Skeletal muscle satellite cell (primary cell): ENCODE data around the gene MAP6.
"Not testable (repeated sequence)": the region's sequence is repeated elsewhere in the genome, so short reads cannot be mapped to it uniquely, and the experiment has no call there.

ENCODE experiments used
- H3K27me3 ChIP-seq: 2 replicates; pipeline ENCODE4 v1.7.0; 2013; ENCODE audit warnings: low read length; ENCODE audit not compliant: control insufficient read depth, insufficient read depth
- H3K36me3 ChIP-seq: 2 replicates; pipeline ENCODE4 v1.7.0; 2013; ENCODE audit warnings: mild to moderate bottlenecking, control low read depth, low read length; ENCODE audit not compliant: insufficient read depth
- H3K4me1 ChIP-seq: 2 replicates; pipeline ENCODE4 v1.7.0; 2013; ENCODE audit warnings: low read length; ENCODE audit not compliant: control insufficient read depth, insufficient read depth
- H3K4me2 ChIP-seq: 2 replicates; pipeline ENCODE4 v1.7.0; 2013; ENCODE audit warnings: mild to moderate bottlenecking, low read length
- H3K4me3 ChIP-seq: 2 replicates; pipeline ENCODE4 v1.7.0; 2013; ENCODE audit warnings: low read length
- H3K9ac ChIP-seq: 2 replicates; pipeline ENCODE4 v1.7.0; 2013; ENCODE audit warnings: mild to moderate bottlenecking, low read depth, low read length, moderate library complexity
- H3K9me3 ChIP-seq: replicated peaks from 2 replicates; pipeline ENCODE4 v1.7.0; 2013; ENCODE audit warnings: mild to moderate bottlenecking, control low read depth, low read length

MAP6 gene

DNA sequence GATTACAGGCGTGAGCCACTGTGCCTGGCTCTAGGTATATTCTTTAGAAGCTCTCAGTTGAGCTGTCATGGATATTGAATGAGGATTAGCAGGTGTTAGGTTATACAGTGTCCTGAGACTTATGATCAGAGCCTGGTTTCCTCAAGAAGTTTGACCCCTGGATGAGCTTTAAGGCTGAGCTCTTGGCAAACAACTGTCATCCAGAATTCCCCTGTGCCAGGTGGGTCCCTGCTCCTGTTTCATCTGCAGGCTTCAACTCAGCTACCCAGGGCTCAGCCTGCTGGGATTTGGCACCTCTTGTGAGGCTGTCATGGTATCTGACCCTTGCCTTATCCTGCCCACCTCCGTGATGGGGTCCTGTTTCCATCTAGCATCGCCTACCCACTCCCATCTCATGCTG lies 82.4 kb downstream of the MAP6 start:
- H3K9me3 ChIP-seq: no peaks in the 10 kb centered on the region
- no peaks in the 10 kb centered on the region for H3K36me3 ChIP-seq
- no peak overlapping the region for H3K4me2 ChIP-seq
- H3K9ac ChIP-seq: no peak overlapping the region
- no peak overlapping the region for H3K4me3 ChIP-seq
- H3K27me3 ChIP-seq: no peaks in the 10 kb centered on the region
- peaks cover 23% of the 10 kb centered on the region for H3K4me1 ChIP-seq

DNA sequence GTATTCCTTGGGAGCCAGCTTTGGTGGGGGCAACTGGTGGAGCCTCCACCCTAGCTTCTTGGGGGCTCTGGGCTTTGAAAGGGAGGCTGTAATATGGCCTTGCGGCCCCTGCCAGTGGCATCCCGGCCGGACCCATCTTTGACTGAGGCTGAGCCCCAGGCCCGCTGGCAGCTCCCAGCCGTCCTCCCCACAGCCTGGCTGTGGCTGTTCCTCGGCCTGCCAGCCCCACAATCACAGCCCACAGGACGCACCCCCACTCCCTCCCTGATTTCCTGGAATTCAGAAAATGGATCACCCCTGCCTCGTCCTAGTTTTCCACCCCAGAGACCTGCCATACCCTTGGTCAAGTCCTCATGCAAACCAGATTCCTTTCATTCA lies 83.6 kb downstream of the MAP6 start:
- peaks cover 23% of the 10 kb centered on the region for H3K4me1 ChIP-seq
- no peak overlapping the region for H3K9ac ChIP-seq
- no peaks in the 10 kb centered on the region for H3K36me3 ChIP-seq
- H3K9me3 ChIP-seq: no peaks in the 10 kb centered on the region
- no peaks in the 10 kb centered on the region for H3K27me3 ChIP-seq
- no peak overlapping the region for H3K4me2 ChIP-seq
- no peak overlapping the region for H3K4me3 ChIP-seq

- H3K4me3 ChIP-seq, H3K9me3 ChIP-seq, H3K9ac ChIP-seq, H3K27me3 ChIP-seq, H3K4me2 ChIP-seq, H3K36me3 ChIP-seq: not testable (repeated sequence)
- peaks cover 23% of the 10 kb centered on the region for H3K4me1 ChIP-seq
Measured at GRCh38 chr11:75584659-75585292, 84.1 kb downstream of the MAP6 start.

- Histone ChIP-seq H3K9ac (peak overlapping the region; percentile 98), H3K36me3 (no peaks in the 10 kb centered on the region), H3K9me3 (no peaks in the 10 kb centered on the region), H3K4me1 (peaks cover 23% of the 10 kb centered on the region), H3K4me3 (peak overlapping the region; percentile 69), H3K4me2 (peak overlapping the region; percentile 90), H3K27me3 (no peaks in the 10 kb centered on the region)
Measured at GRCh38 chr11:75583718-75584658, 84.8 kb downstream of the MAP6 start.

DNA sequence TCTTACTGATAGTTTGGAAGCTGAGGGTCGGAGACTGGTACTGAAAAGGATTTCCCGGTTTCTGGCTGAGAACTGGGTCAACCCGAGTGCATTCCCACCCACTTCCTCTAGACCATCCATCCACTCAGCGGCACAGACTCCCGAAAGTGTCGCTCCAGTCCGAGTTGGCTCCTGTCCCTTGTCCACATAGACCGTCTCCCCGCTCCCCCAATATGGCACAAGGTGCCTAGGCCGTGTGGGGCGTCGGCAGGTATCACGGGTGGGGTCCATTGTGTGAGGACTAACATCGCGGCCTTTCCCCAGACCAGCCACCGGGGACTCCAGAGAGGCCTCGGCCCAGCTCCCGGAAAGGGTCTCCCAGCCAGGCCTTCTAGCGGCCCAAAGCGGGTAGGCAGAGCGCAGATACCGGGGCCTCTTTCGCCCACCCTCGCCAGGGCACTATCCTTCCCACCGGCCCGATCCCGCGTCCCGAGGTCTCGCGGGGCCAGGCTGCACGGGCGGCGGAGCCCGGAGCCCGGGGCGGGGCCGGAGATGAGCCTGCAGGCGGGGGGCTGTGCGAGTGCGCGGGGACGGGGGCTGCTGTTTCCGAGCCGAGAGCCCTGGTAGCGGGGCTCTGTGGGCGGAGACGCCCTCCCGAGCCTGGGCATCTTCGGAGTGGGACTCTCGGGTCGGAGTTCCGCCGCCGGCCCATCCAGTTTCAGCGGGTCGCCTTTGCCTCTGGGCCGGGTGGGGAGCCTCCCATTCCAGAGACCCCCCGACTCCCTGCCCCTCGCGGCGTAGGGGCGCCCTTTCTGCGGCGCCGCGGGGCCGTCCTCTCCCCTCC lies 85.7 kb downstream of the MAP6 start:
- Histone ChIP-seq H3K4me2 (peak overlapping the region; percentile 90), H3K9me3 (no peaks in the 10 kb centered on the region), H3K27me3 (no peaks in the 10 kb centered on the region), H3K4me1 (peaks cover 23% of the 10 kb centered on the region), H3K4me3 (peak overlapping the region; percentile 69), H3K9ac (peak overlapping the region; percentile 98), H3K36me3 (no peaks in the 10 kb centered on the region)

DNA sequence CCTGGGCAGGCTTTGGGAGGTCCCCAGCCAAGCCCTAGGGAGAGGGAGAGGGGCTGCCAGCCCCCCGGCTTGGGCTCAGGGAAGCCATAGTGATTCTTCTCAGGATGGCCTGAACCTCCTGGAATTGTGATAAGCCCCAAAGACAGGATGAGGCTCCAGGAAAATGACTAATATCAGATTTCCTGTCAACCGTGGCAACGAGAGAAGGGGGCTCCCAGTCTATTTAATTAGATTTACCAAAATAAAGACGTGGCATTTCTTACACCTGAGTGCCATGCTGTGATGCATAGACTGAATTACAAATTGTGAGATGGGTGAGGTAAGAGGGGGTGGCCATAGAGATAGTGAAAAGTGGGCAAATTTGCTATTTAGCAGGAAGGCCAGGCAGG lies 86.3 kb downstream of the MAP6 start:
- Histone ChIP-seq H3K9me3 (no peaks in the 10 kb centered on the region), H3K4me1 (peaks cover 23% of the 10 kb centered on the region), H3K4me3 (peak overlapping the region; percentile 69), H3K36me3 (no peaks in the 10 kb centered on the region), H3K4me2 (peak overlapping the region; percentile 90), H3K27me3 (no peaks in the 10 kb centered on the region), H3K9ac (peak overlapping the region; percentile 98)

DNA sequence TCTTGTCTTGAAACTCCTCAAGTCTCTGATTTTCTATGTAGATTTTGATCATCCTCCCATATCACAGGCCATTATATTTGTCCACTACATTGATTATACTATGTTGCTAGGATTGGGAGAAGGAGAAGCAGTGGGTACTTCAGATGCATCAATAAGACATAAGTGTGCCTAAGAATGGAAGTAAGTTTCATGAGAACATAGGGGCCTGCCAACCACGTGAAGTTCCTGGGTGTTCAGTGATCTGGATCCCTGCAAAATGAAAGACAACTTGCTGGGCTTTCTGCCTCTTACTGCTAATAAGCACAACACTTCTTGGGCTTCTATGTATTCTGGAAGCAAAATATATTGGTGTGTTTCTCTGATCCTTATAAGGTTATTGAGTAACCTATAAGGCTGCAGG lies 89.0 kb downstream of the MAP6 start:
- no peak overlapping the region for H3K4me3 ChIP-seq
- no peak overlapping the region for H3K9ac ChIP-seq
- no peaks in the 10 kb centered on the region for H3K27me3 ChIP-seq
- no peaks in the 10 kb centered on the region for H3K36me3 ChIP-seq
- no peak overlapping the region for H3K4me2 ChIP-seq
- H3K9me3 ChIP-seq: no peaks in the 10 kb centered on the region
- H3K4me1 ChIP-seq: peaks cover 29% of the 10 kb centered on the region

DNA sequence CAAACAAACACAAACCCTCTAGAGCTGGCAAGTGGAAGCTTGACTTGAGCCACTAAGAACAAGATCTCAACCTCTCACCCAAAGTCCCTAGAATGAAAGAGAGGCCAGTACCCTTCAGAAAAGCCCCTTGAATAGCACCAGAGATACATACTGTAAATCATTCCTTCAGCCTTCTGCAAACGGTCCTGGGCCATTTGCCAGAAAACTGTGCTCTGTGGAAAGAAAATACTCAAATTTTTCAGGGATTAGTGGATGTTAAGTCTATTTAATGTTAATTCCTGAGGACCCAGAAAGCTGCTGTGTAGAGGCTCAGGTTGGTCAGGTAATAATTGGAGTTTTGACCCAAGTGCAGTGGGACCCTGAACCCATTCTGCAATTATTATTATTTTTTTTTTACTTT lies 89.9 kb downstream of the MAP6 start:
- no peaks in the 10 kb centered on the region for H3K9me3 ChIP-seq
- peaks cover 6% of the 10 kb centered on the region for H3K36me3 ChIP-seq
- H3K9ac ChIP-seq: no peak overlapping the region
- no peak overlapping the region for H3K4me3 ChIP-seq
- peaks cover 25% of the 10 kb centered on the region for H3K4me1 ChIP-seq
- H3K4me2 ChIP-seq: no peak overlapping the region
- no peaks in the 10 kb centered on the region for H3K27me3 ChIP-seq

DNA sequence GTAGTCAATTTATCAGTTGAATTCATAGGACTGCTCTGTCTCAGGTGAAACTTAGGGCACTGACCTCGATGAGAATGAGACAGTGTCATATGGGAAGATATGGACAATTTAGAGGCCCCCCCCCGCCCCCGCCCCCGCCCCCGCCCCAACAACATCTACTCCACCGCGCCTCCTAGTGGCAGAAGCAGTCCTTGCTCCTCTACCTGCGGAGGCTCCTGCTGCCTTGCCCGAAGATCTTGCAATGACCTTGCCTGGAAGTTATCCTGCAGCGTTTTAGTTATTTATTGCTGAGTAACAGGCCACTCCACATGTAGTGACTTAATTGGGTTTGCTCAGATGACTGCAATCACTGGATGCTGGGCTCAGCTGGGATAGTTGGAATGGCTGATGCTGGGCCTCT lies 91.6 kb downstream of the MAP6 start:
- no peak overlapping the region for H3K4me2 ChIP-seq

GRCh38 chr11:75576499-75576918 lies 92.3 kb downstream of the MAP6 start:
- no peaks in the 10 kb centered on the region for H3K9me3 ChIP-seq

More for the DNA sequence above, 91.6 kb downstream of the MAP6 start:
- H3K9ac ChIP-seq: no peak overlapping the region
- H3K27me3 ChIP-seq: no peaks in the 10 kb centered on the region
- peaks cover 24% of the 10 kb centered on the region for H3K36me3 ChIP-seq
- no peaks in the 10 kb centered on the region for H3K9me3 ChIP-seq
- H3K4me1 ChIP-seq: peaks cover 7% of the 10 kb centered on the region
- H3K4me3 ChIP-seq: no peak overlapping the region

GRCh38 chr11:75576017-75576416 lies 92.8 kb downstream of the MAP6 start:
- H3K9ac ChIP-seq: no peak overlapping the region
- H3K4me3 ChIP-seq: no peak overlapping the region
- no peak overlapping the region for H3K4me2 ChIP-seq
- H3K36me3 ChIP-seq: peaks cover 36% of the 10 kb centered on the region
- H3K9me3 ChIP-seq: no peaks in the 10 kb centered on the region
- H3K4me1 ChIP-seq: peaks cover 7% of the 10 kb centered on the region
- no peaks in the 10 kb centered on the region for H3K27me3 ChIP-seq

More at GRCh38 chr11:75576499-75576918, 92.3 kb downstream of the MAP6 start:
- Histone ChIP-seq H3K4me3 (no peak overlapping the region), H3K4me1 (peaks cover 7% of the 10 kb centered on the region), H3K36me3 (peaks cover 31% of the 10 kb centered on the region), H3K4me2 (no peak overlapping the region), H3K9ac (no peak overlapping the region), H3K27me3 (no peaks in the 10 kb centered on the region)
